ENCODE measurements around the gene EPN2.

The EPN2 gene

GRCh38 chr17:19346351-19347255 lies 109.4 kb downstream of the EPN2 start:
- Histone ChIP-seq H3K18ac (ENCODE audit: low read length) (peak overlapping the region; percentile 67), H3K4ac (ENCODE audit: low read length) (no peak overlapping the region), H3K27me3 (ENCODE audit: control insufficient read depth in 3 of 3, insufficient read depth in 3 of 3, low read depth in 1 of 3, low read length in 3 of 3) (no peaks in the 10 kb centered on the region), H3K27ac (replicated peaks; ENCODE audit: low read length) (no peak overlapping the region), H4K8ac (ENCODE audit: low read depth, low read length) (no peak overlapping the region), H3K23ac (ENCODE audit: low read depth, low read length, poor library complexity) (no peak overlapping the region), H4K91ac (ENCODE audit: low read depth, low read length, poor library complexity) (no peak overlapping the region), H3K14ac (ENCODE audit: low read length) (peak overlapping the region; percentile 90), H3K79me1 (ENCODE audit: low read depth, low read length) (peaks cover 3% of the 10 kb centered on the region), H3K9me3 (replicated peaks in 1 of 2; ENCODE audit: control insufficient read depth in 2 of 2, insufficient read depth in 1 of 2, low read depth in 1 of 2, low read length in 2 of 2) (peaks cover 0 to 2% of the 10 kb centered on the region in 2 donors), H2BK120ac (ENCODE audit: low read depth, low read length) (no peak overlapping the region), H2AK5ac (ENCODE audit: low read depth, low read length) (no peak overlapping the region), H3K36me3 (replicated peaks in 1 of 2; ENCODE audit: control insufficient read depth in 2 of 2, insufficient read depth in 2 of 2, low read length in 2 of 2) (peaks cover 0 to 5% of the 10 kb centered on the region in 2 donors), H3K4me1 (ENCODE audit: control insufficient read depth in 2 of 2, insufficient read depth in 1 of 2, low read depth in 1 of 2, low read length in 2 of 2) (peaks cover 13 to 19% of the 10 kb centered on the region in 2 donors), H3K4me2 (ENCODE audit: insufficient read depth, low read length, poor library complexity, severe bottlenecking) (no peak overlapping the region), H2AFZ (ENCODE audit: low read length) (no peak overlapping the region), H3K4me3 (ENCODE audit: low read length in 2 of 2) (no peak overlapping the region), H2BK12ac (ENCODE audit: low read length) (no peak overlapping the region), H3K9ac (ENCODE audit: low read depth, low read length, poor library complexity) (peak overlapping the region; percentile 89), H2BK15ac (ENCODE audit: low read length) (no peak overlapping the region), H2BK5ac (ENCODE audit: low read length) (no peak overlapping the region)
- DNase-seq (ENCODE audit: low spot score) = no peak
- WGBS, 2 donors (ENCODE audit: extremely low coverage in 2 of 2, insufficient read length in 2 of 2, insufficient replicate concordance in 1 of 2) = no CpG with 5 or more reads among the region's 19 CpGs

- no peak for DNase-seq (ENCODE audit: low spot score)
- no peaks in the 10 kb centered on the region for H3K27me3 ChIP-seq (ENCODE audit: control insufficient read depth in 3 of 3, insufficient read depth in 3 of 3, low read depth in 1 of 3, low read length in 3 of 3)
- H2AFZ ChIP-seq (ENCODE audit: low read length) = no peak overlapping the region
- peak overlapping the region; percentile 69 for H2AK5ac ChIP-seq (ENCODE audit: low read depth, low read length)
- H2BK15ac ChIP-seq (ENCODE audit: low read length) = no peak overlapping the region
- peaks cover 6 to 11% of the 10 kb centered on the region in 2 donors for H3K4me1 ChIP-seq (ENCODE audit: control insufficient read depth in 2 of 2, insufficient read depth in 1 of 2, low read depth in 1 of 2, low read length in 2 of 2)
- H3K27ac ChIP-seq (replicated peaks; ENCODE audit: low read length) = no peak overlapping the region
- H3K4ac ChIP-seq (ENCODE audit: low read length) = no peak overlapping the region
- no peak overlapping the region for H4K8ac ChIP-seq (ENCODE audit: low read depth, low read length)
- H3K9ac ChIP-seq (ENCODE audit: low read depth, low read length, poor library complexity) = peak overlapping the region; percentile 75
- no peak overlapping the region for H3K4me2 ChIP-seq (ENCODE audit: insufficient read depth, low read length, poor library complexity, severe bottlenecking)
- H3K23ac ChIP-seq (ENCODE audit: low read depth, low read length, poor library complexity) = no peak overlapping the region
- no peak overlapping the region for H3K18ac ChIP-seq (ENCODE audit: low read length)
- peaks cover 0 to 2% of the 10 kb centered on the region in 2 donors for H3K9me3 ChIP-seq (replicated peaks in 1 of 2; ENCODE audit: control insufficient read depth in 2 of 2, insufficient read depth in 1 of 2, low read depth in 1 of 2, low read length in 2 of 2)
- H4K91ac ChIP-seq (ENCODE audit: low read depth, low read length, poor library complexity) = no peak overlapping the region
- H3K4me3 ChIP-seq (ENCODE audit: low read length in 2 of 2) = no peak overlapping the region
- peaks cover 3% of the 10 kb centered on the region for H3K79me1 ChIP-seq (ENCODE audit: low read depth, low read length)
- no peak overlapping the region for H2BK120ac ChIP-seq (ENCODE audit: low read depth, low read length)
- H3K36me3 ChIP-seq (replicated peaks in 1 of 2; ENCODE audit: control insufficient read depth in 2 of 2, insufficient read depth in 2 of 2, low read length in 2 of 2) = peaks cover 0 to 5% of the 10 kb centered on the region in 2 donors
- H2BK12ac ChIP-seq (ENCODE audit: low read length) = peak overlapping the region; percentile 93
- no CpG with 5 or more reads among the region's 13 CpGs for WGBS, 2 donors (ENCODE audit: extremely low coverage in 2 of 2, insufficient read length in 2 of 2, insufficient replicate concordance in 1 of 2)
- peak overlapping the region; percentile 95 for H3K14ac ChIP-seq (ENCODE audit: low read length)
- H2BK5ac ChIP-seq (ENCODE audit: low read length) = peak overlapping the region; percentile 24
Observed at GRCh38 chr17:19347323-19348080, 110.3 kb downstream of the EPN2 start.

GRCh38 chr17:19348081-19348650 lies 111.0 kb downstream of the EPN2 start:
- no peaks in the 10 kb centered on the region for H3K27me3 ChIP-seq (ENCODE audit: control insufficient read depth in 3 of 3, insufficient read depth in 3 of 3, low read depth in 1 of 3, low read length in 3 of 3)
- no peak overlapping the region for H2BK12ac ChIP-seq (ENCODE audit: low read length)
- H3K4me2 ChIP-seq (ENCODE audit: insufficient read depth, low read length, poor library complexity, severe bottlenecking) = no peak overlapping the region
- no peak overlapping the region for H3K18ac ChIP-seq (ENCODE audit: low read length)
- H2AK5ac ChIP-seq (ENCODE audit: low read depth, low read length) = peak overlapping the region; percentile 69
- no peak overlapping the region for H3K27ac ChIP-seq (replicated peaks; ENCODE audit: low read length)
- H4K8ac ChIP-seq (ENCODE audit: low read depth, low read length) = no peak overlapping the region
- no peak overlapping the region for H3K4ac ChIP-seq (ENCODE audit: low read length)
- no peak overlapping the region for H2AFZ ChIP-seq (ENCODE audit: low read length)
- peaks cover 0 to 5% of the 10 kb centered on the region in 2 donors for H3K36me3 ChIP-seq (replicated peaks in 1 of 2; ENCODE audit: control insufficient read depth in 2 of 2, insufficient read depth in 2 of 2, low read length in 2 of 2)
- H3K9me3 ChIP-seq (replicated peaks in 1 of 2; ENCODE audit: control insufficient read depth in 2 of 2, insufficient read depth in 1 of 2, low read depth in 1 of 2, low read length in 2 of 2) = peaks cover 0 to 2% of the 10 kb centered on the region in 2 donors
- no peak overlapping the region for H3K4me3 ChIP-seq (ENCODE audit: low read length in 2 of 2)
- no peak overlapping the region for H4K91ac ChIP-seq (ENCODE audit: low read depth, low read length, poor library complexity)
- DNase-seq (ENCODE audit: low spot score) = no peak
- H3K14ac ChIP-seq (ENCODE audit: low read length) = no peak overlapping the region
- peak overlapping the region; percentile 24 for H2BK5ac ChIP-seq (ENCODE audit: low read length)
- no peak overlapping the region for H2BK15ac ChIP-seq (ENCODE audit: low read length)
- WGBS, 2 donors (ENCODE audit: extremely low coverage in 2 of 2, insufficient read length in 2 of 2, insufficient replicate concordance in 1 of 2) = no CpG with 5 or more reads among the region's 9 CpGs
- H2BK120ac ChIP-seq (ENCODE audit: low read depth, low read length) = no peak overlapping the region
- H3K23ac ChIP-seq (ENCODE audit: low read depth, low read length, poor library complexity) = peak overlapping the region; percentile 31
- no peak overlapping the region for H3K9ac ChIP-seq (ENCODE audit: low read depth, low read length, poor library complexity)
- peaks cover 3% of the 10 kb centered on the region for H3K79me1 ChIP-seq (ENCODE audit: low read depth, low read length)
- H3K4me1 ChIP-seq (ENCODE audit: control insufficient read depth in 2 of 2, insufficient read depth in 1 of 2, low read depth in 1 of 2, low read length in 2 of 2) = peaks cover 5 to 11% of the 10 kb centered on the region in 2 donors

Data from neuronal stem cell (in vitro differentiated cells).